Subcutaneous adipose tissue (tissue), 4 donors: ENCODE data around the gene ARL8B. TPM values are rescaled to one million over a fixed set of nuclear protein-coding genes. Genes with fewer than 3 reads are reported as not detected.

Experiments
- CTCF ChIP-seq: fragments of 450-650 bp; IDR thresholded peaks from one replicate; pipeline ENCODE4 v1.5.1; 2016; ENCODE audit warnings: low read depth, mild to moderate bottlenecking, control low read depth, antibody characterized with exemption, moderate library complexity
- total RNA-seq, 4 donors: library from RNA; depleted of rRNA; stranded (reverse); fragments of >200 nt; gene quantifications; one replicate each; pipeline ENCODE4 v1.1.0, GENCODE V29; 2016

Gene ARL8B
- total RNA-seq, 4 donors from 2014 or later: 49.4 to 136 (median 73.6) TPM

GRCh38 chr3:5098346-5098745, 23.7 kb upstream of the ARL8B start:
- TF ChIP-seq CTCF: no peak

DNA sequence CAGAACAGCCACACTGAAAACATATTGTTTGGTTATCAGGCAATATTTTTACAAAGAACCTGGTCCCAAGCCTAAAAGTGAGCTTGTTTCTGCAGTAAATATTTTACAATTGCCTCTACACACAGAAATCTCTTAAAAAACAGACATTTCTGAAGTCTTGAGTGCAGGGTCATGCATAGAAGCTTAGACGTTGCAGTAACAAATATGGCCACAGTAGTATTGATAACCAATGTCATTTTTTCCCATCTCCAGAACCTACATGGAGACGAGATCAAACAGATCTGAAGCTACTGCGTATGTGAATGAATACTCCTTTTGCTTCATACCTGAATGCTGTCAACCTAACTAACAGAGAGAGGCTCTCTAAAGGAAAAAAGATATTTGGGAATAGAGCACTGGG, 19.6 kb upstream of the ARL8B start:
- TF ChIP-seq CTCF: no peak

DNA sequence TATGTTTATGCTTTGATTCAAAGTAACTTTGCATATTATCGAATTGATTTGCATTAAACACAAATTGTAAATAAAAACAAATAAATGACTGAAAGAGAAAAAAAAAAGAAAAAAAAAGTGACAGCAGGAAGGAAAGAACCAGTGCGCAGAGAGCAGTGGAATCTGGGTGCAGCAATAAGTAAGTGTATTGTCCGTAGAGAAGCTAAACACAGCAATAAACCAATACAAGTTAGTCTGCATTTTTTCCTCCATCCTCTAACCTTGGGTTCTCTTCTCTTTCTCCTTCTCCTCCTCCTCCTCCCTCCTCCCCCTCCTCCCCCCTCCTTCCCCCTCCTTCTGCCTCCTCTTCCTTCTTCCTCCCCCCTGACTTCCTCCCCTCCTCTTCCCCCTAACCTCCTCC, 18.3 kb upstream of the ARL8B start:
- TF ChIP-seq CTCF: no peak

- no peak for TF ChIP-seq CTCF
These were observed 17.0 kb upstream of the ARL8B start for GRCh38 chr3:5105050-5105449.

DNA sequence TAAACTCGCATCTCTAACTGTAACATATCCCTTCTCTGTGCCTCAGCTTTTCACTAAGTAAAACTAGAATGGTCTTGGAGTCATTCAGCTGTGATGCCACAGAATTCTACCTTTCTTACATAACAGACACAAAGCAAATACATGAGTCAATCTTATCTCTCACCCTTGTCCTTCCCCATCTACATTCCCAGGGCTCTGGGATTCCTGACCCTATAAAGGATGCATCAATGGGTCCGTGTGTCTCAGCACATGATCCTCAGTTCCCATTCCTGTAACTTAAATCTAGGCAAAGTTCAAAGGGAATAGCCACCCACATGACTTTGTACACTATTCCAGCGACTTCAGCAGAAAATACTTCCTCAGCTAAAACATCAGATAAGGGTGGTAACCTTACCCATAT, 11.8 kb upstream of the ARL8B start:
- no peak for TF ChIP-seq CTCF

DNA sequence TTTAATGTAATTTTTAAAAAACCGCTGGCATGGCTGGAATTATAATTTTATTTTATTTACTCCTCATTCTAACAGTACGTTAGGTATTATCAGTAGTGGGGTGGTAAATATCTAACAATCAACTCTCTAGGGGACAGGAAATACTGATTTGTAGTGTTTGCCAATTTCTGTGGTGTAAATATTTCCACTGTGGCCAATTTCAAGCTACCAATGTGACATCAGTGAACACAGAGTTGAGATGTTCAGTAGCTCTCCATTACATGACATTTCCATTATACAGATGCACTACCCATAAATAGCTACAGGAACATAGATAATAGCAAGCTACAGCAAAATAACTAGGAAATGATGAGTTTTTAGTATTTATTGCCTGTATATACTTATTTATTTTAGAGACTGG, 10.0 kb upstream of the ARL8B start:
- no peak for TF ChIP-seq CTCF

- TF ChIP-seq CTCF: no peak
These were observed 6.5 kb upstream of the ARL8B start for GRCh38 chr3:5115506-5116162.
